H9 (cell line): Measurements from ENCODE around the gene SNCB. TPM values are rescaled to one million over a fixed set of nuclear protein-coding genes. Genes with fewer than 3 reads are reported as not detected.

Experiments used
- DNase-seq: peaks from one replicate; pipeline ENCODE4 v3.0.0-alpha.2; 2017
- H2AFZ ChIP-seq: one replicate; pipeline ENCODE4 v1.6.1; 2013; ENCODE audit warnings: mild to moderate bottlenecking, low read length, control low read depth, moderate library complexity
- H2AK5ac ChIP-seq: 2 replicates; pipeline ENCODE4 v1.6.1; 2013; ENCODE audit warnings: low read length, control low read depth, mixed read lengths; ENCODE audit not compliant: insufficient read length
- H2BK120ac ChIP-seq: one replicate; pipeline ENCODE4 v1.6.1; 2013; ENCODE audit warnings: low read depth, mild to moderate bottlenecking, low read length, control low read depth, inconsistent platforms; ENCODE audit not compliant: poor library complexity, severe bottlenecking
- H2BK12ac ChIP-seq: 2 replicates; pipeline ENCODE4 v1.6.1; 2013; ENCODE audit warnings: low read length, control low read depth, mixed read lengths, low read depth; ENCODE audit not compliant: insufficient read length
- H2BK15ac ChIP-seq: 2 replicates; pipeline ENCODE4 v1.6.1; 2013; ENCODE audit warnings: low read depth, low read length, control low read depth
- H2BK20ac ChIP-seq: one replicate; pipeline ENCODE4 v1.6.1; 2013; ENCODE audit warnings: low read depth, mild to moderate bottlenecking, low read length, control low read depth, inconsistent platforms; ENCODE audit not compliant: poor library complexity, severe bottlenecking
- H2BK5ac ChIP-seq: 2 replicates; pipeline ENCODE4 v1.6.1; 2013; ENCODE audit warnings: low read length, control low read depth, mixed read lengths; ENCODE audit not compliant: insufficient read length
- H3K14ac ChIP-seq: 2 replicates; pipeline ENCODE4 v1.6.1; 2013; ENCODE audit warnings: low read length, control low read depth; ENCODE audit not compliant: insufficient read depth
- H3K18ac ChIP-seq: 2 replicates; pipeline ENCODE4 v1.6.1; 2013; ENCODE audit warnings: low read depth, mild to moderate bottlenecking, mixed read lengths, low read length, control low read depth; ENCODE audit not compliant: insufficient read length
- H3K23ac ChIP-seq: 2 replicates; pipeline ENCODE4 v1.6.1; 2013; ENCODE audit warnings: low read length, control low read depth, mixed read lengths, low read depth; ENCODE audit not compliant: insufficient read length
- H3K23me2 ChIP-seq: 2 replicates; pipeline ENCODE4 v1.6.1; 2013; ENCODE audit warnings: low read depth, mild to moderate bottlenecking, mixed read lengths, low read length, control low read depth; ENCODE audit not compliant: insufficient read length, poor library complexity, severe bottlenecking
- H3K27ac ChIP-seq: 2 replicates; pipeline ENCODE4 v1.5.1; 2013; ENCODE audit warnings: low read length, control low read depth, mixed read lengths, low read depth; ENCODE audit not compliant: insufficient read length
- H3K27me3 ChIP-seq: 2 replicates; pipeline ENCODE4 v1.6.1; 2013; ENCODE audit warnings: low read length, control low read depth, inconsistent platforms; ENCODE audit not compliant: insufficient read depth
- H3K4ac ChIP-seq: 2 replicates; pipeline ENCODE4 v1.6.1; 2013; ENCODE audit warnings: low read depth, mild to moderate bottlenecking, control low read depth, inconsistent platforms, low read length, moderate library complexity
- H3K4me1 ChIP-seq: 2 replicates; pipeline ENCODE4 v1.6.1; 2013; ENCODE audit warnings: low read length, control low read depth, inconsistent platforms; ENCODE audit not compliant: insufficient read depth
- H3K4me2 ChIP-seq: 2 replicates; pipeline ENCODE4 v1.6.1; 2013; ENCODE audit warnings: low read length, control low read depth, mixed read lengths; ENCODE audit not compliant: insufficient read length, insufficient read depth
- H3K56ac ChIP-seq: 2 replicates; pipeline ENCODE4 v1.6.1; 2013; ENCODE audit warnings: low read depth, mild to moderate bottlenecking, mixed read lengths, low read length, control low read depth; ENCODE audit not compliant: insufficient read length
- H3K79me1 ChIP-seq: 2 replicates; pipeline ENCODE4 v1.6.1; 2013; ENCODE audit warnings: low read depth, mild to moderate bottlenecking, moderate library complexity, low read length, control low read depth, inconsistent platforms; ENCODE audit not compliant: insufficient read depth, poor library complexity, severe bottlenecking
- H3K79me2 ChIP-seq: 2 replicates; pipeline ENCODE4 v1.6.1; 2013; ENCODE audit warnings: low read length, control low read depth, inconsistent platforms; ENCODE audit not compliant: insufficient read depth
- H3K9ac ChIP-seq: 2 replicates; pipeline ENCODE4 v1.6.1; 2013; ENCODE audit warnings: low read length, control low read depth, mixed read lengths; ENCODE audit not compliant: insufficient read length; ENCODE audit errors: extremely low read depth
- H3K9me3 ChIP-seq: one replicate; pipeline ENCODE4 v1.6.1; 2013; ENCODE audit warnings: low read depth, low read length, inconsistent platforms; ENCODE audit not compliant: control insufficient read depth
- H3T11ph ChIP-seq: one replicate; pipeline ENCODE4 v1.6.1; 2013; ENCODE audit warnings: mild to moderate bottlenecking, low read length, control low read depth, inconsistent platforms
- H4K20me1 ChIP-seq: one replicate; pipeline ENCODE4 v1.6.1; 2013; ENCODE audit not compliant: control insufficient read depth, insufficient read length, insufficient read depth
- H4K5ac ChIP-seq: 2 replicates; pipeline ENCODE4 v1.6.1; 2013; ENCODE audit warnings: low read depth, mild to moderate bottlenecking, mixed read lengths, low read length, control low read depth; ENCODE audit not compliant: insufficient read length
- H4K8ac ChIP-seq: replicated peaks from 2 replicates; pipeline ENCODE4 v1.6.1; 2013; ENCODE audit warnings: low read length, control low read depth, mixed read lengths, low read depth; ENCODE audit not compliant: insufficient read length
- H4K91ac ChIP-seq: 2 replicates; pipeline ENCODE4 v1.6.1; 2013; ENCODE audit warnings: low read depth, mild to moderate bottlenecking, moderate library complexity, mixed read lengths, low read length, control low read depth; ENCODE audit not compliant: insufficient read length
- H3K27ac Mint-ChIP-seq, 3 experiments: 2 replicates in 2 of 3; 3 replicates in 1 of 3; pipeline ENCODE4 v1.8.0; 2020 to 2021; ENCODE audit warnings: mixed read lengths in 3 of 3, mild to moderate bottlenecking in 1 of 3, moderate library complexity in 1 of 3
- H3K27me3 Mint-ChIP-seq: 2 replicates; pipeline ENCODE4 v1.8.0; 2021; ENCODE audit warnings: low read depth, mild to moderate bottlenecking, moderate library complexity, mixed read lengths
- H3K36me3 Mint-ChIP-seq, 3 experiments: 2 replicates in 2 of 3; 3 replicates in 1 of 3; pipeline ENCODE4 v1.8.0; 2020 to 2021; ENCODE audit warnings: low read depth in 3 of 3, mixed read lengths in 3 of 3; ENCODE audit not compliant: insufficient read depth in 1 of 3
- H3K4me1 Mint-ChIP-seq, 2 experiments: 2 replicates each; pipeline ENCODE4 v1.8.0; 2020; ENCODE audit warnings: mixed read lengths in 2 of 2
- H3K4me3 Mint-ChIP-seq, 2 experiments: 2 replicates in 1 of 2; 3 replicates in 1 of 2; pipeline ENCODE4 v1.8.0; 2020 to 2021; ENCODE audit warnings: mild to moderate bottlenecking in 2 of 2, mixed read lengths in 2 of 2, moderate library complexity in 1 of 2
- H3K9me3 Mint-ChIP-seq, 2 experiments: 2 replicates in 1 of 2; 3 replicates in 1 of 2; pipeline ENCODE4 v1.8.0; 2020; ENCODE audit warnings: mild to moderate bottlenecking in 2 of 2, mixed read lengths in 2 of 2, moderate library complexity in 1 of 2
- WGBS: extraction: QIAGEN DNeasy Blood & Tissue Kit; methylation state at CpG from one replicate; pipeline ENCODE4 v1.1.7; 2013; ENCODE audit warnings: missing lambda C conversion rate, low lambda C conversion rate, mixed read lengths; ENCODE audit not compliant: insufficient read length; ENCODE audit errors: extremely low coverage; 5-methylcytosine and 5-hydroxymethylcytosine counted together
- total RNA-seq: library from RNA; stranded (reverse); gene quantifications from 2 replicates; pipeline ENCODE4 v1.2.1, GENCODE V29; 2021
- TF ChIP-seq, protein P1 (sequence below): fragments of 200-600 bp; sonication (generic); conservative IDR thresholded peaks from 3 replicates; pipeline ENCODE4 v1.8.0; 2021; ENCODE audit warnings: antibody characterized with exemption, mild to moderate bottlenecking

Gene SNCB
- total RNA-seq, 1 experiment from 2014 or later, result 3.5 TPM

DNA sequence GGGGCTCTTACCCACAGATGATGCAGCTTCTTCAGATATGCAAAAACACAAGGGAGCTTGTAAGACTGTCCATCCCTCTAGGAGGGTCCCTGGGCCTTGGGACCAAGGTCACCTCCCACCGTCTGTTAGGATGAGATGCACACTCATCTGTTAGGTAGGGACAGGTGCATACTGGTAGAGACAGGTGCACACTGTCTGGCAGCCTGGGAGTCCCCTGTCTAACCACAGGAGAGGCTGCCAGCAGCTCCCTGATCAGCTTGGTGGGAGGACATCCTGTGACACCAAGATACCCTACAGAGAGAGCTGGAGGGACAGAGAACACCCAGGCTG lies 30.2 kb upstream of the SNCB start:
- no peak overlapping the region for H4K91ac ChIP-seq
- H3K79me1 ChIP-seq, result no peaks in the 10 kb centered on the region
- H3K23ac ChIP-seq, result no peak overlapping the region
- H3K4me2 ChIP-seq, result no peak overlapping the region
- no peak overlapping the region for H4K5ac ChIP-seq
- no peak overlapping the region for H2BK12ac ChIP-seq
- no peak overlapping the region for H3K9ac ChIP-seq
- Mint-ChIP-seq H3K9me3 (peaks cover 4% of the 10 kb centered on the region in 2 experiments; a peak in 3 of 5 replicates), H3K4me1 (peaks cover 13 to 28% of the 10 kb centered on the region in 2 experiments), H3K27me3 (no peaks in the 10 kb centered on the region; the same call in 1 of the 2 replicates), H3K27ac (no peak overlapping the region; a peak in 1 of 7 replicates), H3K4me3 (no peak overlapping the region), H3K36me3 (peaks cover 0 to 13% (median 6%) of the 10 kb centered on the region in 3 experiments; a peak in 4 of 7 replicates)
- H4K8ac ChIP-seq, result no peak overlapping the region
- H2AK5ac ChIP-seq, result no peak overlapping the region
- TF ChIP-seq, protein P1, sequence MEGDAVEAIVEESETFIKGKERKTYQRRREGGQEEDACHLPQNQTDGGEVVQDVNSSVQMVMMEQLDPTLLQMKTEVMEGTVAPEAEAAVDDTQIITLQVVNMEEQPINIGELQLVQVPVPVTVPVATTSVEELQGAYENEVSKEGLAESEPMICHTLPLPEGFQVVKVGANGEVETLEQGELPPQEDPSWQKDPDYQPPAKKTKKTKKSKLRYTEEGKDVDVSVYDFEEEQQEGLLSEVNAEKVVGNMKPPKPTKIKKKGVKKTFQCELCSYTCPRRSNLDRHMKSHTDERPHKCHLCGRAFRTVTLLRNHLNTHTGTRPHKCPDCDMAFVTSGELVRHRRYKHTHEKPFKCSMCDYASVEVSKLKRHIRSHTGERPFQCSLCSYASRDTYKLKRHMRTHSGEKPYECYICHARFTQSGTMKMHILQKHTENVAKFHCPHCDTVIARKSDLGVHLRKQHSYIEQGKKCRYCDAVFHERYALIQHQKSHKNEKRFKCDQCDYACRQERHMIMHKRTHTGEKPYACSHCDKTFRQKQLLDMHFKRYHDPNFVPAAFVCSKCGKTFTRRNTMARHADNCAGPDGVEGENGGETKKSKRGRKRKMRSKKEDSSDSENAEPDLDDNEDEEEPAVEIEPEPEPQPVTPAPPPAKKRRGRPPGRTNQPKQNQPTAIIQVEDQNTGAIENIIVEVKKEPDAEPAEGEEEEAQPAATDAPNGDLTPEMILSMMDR, result no peak
- no peak overlapping the region for H3K56ac ChIP-seq
- no CpG with 5 or more reads among the region's 1 CpG for WGBS
- H2BK20ac ChIP-seq, result no peak overlapping the region
- DNase-seq, result no peak
- H3K18ac ChIP-seq, result no peak overlapping the region
- H3K4ac ChIP-seq, result no peak overlapping the region
- H3K9me3 ChIP-seq, result no peaks in the 10 kb centered on the region
- H3K27me3 ChIP-seq, result no peaks in the 10 kb centered on the region
- no peak overlapping the region for H2BK15ac ChIP-seq
- H3K23me2 ChIP-seq, result no peaks in the 10 kb centered on the region
- H2AFZ ChIP-seq, result no peak overlapping the region
- H3K79me2 ChIP-seq, result no peaks in the 10 kb centered on the region
- no peaks in the 10 kb centered on the region; the same call in 1 of the 2 replicates for H3K4me1 ChIP-seq
- H3K14ac ChIP-seq, result no peak overlapping the region
- H2BK5ac ChIP-seq, result no peak overlapping the region
- H3K27ac ChIP-seq, result no peak overlapping the region
- no peak overlapping the region for H2BK120ac ChIP-seq
- no peaks in the 10 kb centered on the region for H4K20me1 ChIP-seq
- no peak overlapping the region for H3T11ph ChIP-seq
